ENCODE measurements around the gene CYB5R3.

CYB5R3 gene

DNA sequence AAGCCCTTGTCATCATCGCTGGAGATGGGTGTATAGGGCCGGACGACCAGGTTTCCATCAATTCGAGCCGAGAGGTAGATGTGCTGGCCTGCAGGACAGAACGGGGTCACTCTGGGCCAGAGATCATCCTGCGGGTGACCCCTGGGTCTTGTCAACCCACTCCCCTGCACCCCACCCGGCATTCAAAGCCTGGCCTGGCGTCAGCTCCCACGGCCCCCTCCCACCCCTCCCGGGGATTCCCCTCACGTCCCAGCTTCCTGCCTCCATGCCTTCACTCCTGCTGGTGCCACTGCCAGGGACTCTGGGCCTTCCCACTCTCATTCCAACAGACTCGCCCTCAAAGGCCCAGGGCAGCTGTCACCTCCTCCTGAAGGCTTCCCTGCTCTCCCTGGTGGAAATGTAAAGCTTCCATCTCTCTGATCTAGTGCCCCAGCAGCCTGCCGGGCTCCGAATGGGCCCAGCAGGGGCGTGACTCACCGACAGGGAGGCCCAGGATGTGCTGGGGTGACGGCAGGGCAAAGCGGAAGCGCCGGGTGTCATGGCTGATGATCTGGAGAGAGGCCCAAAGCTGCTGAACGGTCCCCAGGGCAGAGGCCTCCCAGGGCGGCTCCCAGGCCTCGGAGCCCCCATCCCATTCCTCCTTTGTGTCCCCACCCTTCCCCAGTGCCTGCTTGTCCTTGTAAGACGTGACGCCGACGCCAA lies 18.1 kb downstream of the CYB5R3 start:
- peak overlapping the region in 6 of 21 experiments; percentile 18 to 61 (median 44) for H3K27ac ChIP-seq

GRCh38 chr22:42630211-42630610 lies 19.0 kb downstream of the CYB5R3 start:
- Histone ChIP-seq H3K27ac (peak overlapping the region in 1 of 21 experiments; percentile 61), H3K4me3 (no peak overlapping the region)

More for the DNA sequence above, 18.1 kb downstream of the CYB5R3 start:
- no peak overlapping the region for H3K4me3 ChIP-seq

- Histone ChIP-seq H3K4me3 (no peak overlapping the region), H3K27ac (no peak overlapping the region)
Observed at GRCh38 chr22:42627981-42628380, 21.2 kb downstream of the CYB5R3 start.

DNA sequence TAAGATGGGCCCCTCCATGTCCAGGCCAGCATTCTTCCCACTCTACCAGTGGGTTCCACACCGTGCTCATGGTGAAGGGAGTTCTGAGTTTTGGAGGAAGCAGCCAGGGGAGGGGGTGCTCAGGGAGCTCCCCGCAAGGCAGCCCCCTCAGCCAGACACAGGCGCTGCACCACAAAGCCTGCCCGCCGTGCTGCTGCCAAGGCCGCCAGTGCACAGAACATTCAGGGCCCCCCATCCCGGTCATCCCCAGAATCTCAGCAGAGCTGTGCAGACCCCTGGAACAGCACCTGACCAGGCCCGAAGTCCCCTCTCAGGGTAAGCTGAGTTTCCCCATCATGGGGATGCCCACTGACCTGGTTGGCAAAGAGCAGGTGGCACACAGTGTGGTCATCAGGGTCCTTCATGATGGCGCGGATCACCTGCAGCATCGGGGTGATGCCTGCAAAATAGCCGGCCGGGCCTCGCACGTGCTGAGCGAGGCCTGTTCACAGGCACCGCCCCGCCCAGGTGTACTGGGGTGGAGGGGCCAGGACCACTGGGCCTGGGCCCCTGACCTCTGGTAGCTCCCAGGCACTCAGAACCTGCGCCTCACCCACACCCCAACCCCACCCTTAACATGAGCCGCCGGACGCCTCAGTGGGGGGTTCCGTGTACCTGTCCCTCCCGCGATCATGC lies 22.1 kb downstream of the CYB5R3 start:
- Histone ChIP-seq H3K27ac (no peak overlapping the region), H3K4me3 (no peak overlapping the region)

- H3K4me3 ChIP-seq = no peak overlapping the region
- no peak overlapping the region for H3K27ac ChIP-seq
Observed at GRCh38 chr22:42626431-42626830, 22.8 kb downstream of the CYB5R3 start.

GRCh38 chr22:42625416-42625815 lies 23.8 kb downstream of the CYB5R3 start:
- no peak overlapping the region for H3K27ac ChIP-seq
- H3K4me3 ChIP-seq = no peak overlapping the region

DNA sequence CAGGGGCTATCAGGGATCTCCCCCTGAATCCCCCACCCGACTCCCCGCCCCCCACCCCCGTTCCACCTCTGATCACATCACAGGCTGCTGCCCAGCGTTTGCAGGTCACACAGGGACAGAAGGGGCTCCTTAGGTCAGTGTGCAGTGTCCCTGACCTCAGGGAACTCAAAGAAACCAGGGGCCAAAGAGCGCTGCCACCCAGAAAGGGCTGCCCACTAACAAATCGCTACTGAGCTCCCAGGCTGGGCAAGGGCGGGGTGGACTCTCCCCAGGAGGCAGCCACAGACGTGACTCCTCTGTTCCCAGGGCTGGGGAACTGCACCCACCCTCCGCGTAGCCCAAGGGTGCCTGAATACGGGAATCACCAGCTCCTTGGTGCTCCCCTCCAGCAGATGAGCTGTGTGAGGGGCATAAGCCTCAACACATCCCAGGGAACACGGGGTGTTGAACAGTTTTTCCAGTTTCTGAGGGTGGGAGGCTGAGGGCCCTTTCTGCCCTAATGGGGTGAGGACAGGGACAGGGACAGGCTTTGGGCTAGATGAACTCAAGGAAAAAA lies 24.6 kb downstream of the CYB5R3 start:
- Histone ChIP-seq H3K4me3 (no peak overlapping the region), H3K27ac (peak overlapping the region in 7 of 21 experiments; percentile 0 to 66 (median 35))

- no peak overlapping the region for H3K4me3 ChIP-seq
- H3K27ac ChIP-seq = peak overlapping the region in 8 of 21 experiments; percentile 0 to 66 (median 37)
Observed at GRCh38 chr22:42623756-42624441, 25.3 kb downstream of the CYB5R3 start.

- peak overlapping the region in 4 of 21 experiments; percentile 29 to 65 (median 42) for H3K27ac ChIP-seq
- no peak overlapping the region for H3K4me3 ChIP-seq
Observed at GRCh38 chr22:42623301-42623751, 25.9 kb downstream of the CYB5R3 start.

DNA sequence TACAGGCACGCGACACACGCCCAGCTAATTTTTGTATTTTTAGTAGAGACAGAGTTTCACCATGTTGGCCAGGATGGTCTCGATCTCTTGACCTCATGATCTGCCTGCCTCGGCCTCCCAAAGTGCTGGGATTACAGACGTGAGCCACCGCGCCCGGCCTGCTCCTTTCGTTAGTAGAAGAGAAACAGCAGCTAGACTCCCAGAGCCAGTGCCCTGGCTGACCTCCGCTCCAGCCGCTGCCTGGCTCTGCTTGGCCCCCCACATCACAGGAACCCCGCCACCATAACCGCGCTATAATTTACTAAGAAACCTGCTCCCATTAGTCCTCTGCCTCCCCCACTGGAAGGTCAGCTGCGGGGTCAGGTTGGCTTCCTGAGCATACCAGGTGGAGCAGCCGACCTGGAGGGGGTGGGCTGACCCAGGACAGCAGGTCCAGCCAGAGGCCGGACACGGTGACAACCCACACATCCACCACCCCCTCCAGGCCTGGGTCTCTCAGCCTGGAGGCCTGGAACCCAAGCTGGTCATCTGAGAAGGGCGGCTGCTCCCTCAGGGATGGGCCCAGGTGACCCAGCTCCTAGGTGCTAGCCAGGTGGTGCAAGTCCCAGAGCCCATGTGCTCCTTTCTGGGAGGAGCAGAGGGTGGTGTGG lies 27.0 kb downstream of the CYB5R3 start:
- Histone ChIP-seq H3K27ac (peak overlapping the region in 10 of 21 experiments; percentile 2 to 74 (median 40)), H3K4me3 (no peak overlapping the region)

DNA sequence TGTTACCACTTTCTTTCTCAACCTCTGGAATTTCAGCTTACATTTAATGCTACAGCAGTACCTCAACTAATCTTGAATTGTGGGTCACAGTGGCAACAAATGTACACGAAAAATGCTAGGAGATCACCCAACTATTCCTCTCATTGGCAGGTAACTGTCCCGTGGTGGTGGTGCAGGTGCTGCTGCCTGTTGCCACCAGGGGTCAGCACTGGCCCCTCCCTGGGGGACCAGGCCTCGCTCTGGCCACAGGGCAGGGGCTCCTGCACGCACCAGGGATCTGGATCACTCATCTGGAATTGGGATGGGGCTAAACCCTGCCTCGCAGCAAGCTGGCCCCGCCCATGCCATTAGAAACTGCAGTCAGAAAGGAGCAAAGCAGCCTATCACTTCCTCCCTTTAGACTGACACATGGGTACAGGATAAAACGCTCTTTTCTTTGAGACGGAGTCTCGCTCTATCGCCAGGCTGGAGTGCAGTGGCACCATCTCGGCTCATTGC lies 27.6 kb downstream of the CYB5R3 start:
- no peak overlapping the region for H3K4me3 ChIP-seq
- peak overlapping the region in 9 of 21 experiments; percentile 2 to 74 (median 53) for H3K27ac ChIP-seq

DNA sequence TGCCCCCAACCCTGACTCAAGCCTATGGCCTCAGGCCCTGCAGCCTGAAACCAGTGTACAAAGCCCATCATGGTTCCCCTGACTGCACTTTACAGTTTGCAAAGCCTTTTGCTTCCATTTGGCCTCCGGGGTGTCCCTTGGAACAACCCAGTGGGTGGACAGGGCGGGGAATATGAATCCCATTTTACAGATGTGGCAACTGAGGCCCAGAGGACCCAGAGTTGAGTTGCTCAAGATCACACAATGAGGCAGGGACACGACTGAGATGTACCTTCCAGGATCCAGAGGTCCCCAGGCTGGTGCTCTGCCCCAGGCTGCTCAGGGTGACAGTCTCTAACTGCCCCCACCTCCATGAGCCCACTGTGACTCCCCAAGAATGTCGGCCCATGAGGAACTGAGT lies 29.1 kb downstream of the CYB5R3 start:
- no peak overlapping the region for H3K4me3 ChIP-seq
- peak overlapping the region in 5 of 21 experiments; percentile 6 to 57 (median 13) for H3K27ac ChIP-seq

- H3K4me3 ChIP-seq = no peak overlapping the region
- H3K27ac ChIP-seq = peak overlapping the region in 3 of 21 experiments; percentile 23 to 57 (median 24)
Observed at GRCh38 chr22:42619261-42620063, 29.7 kb downstream of the CYB5R3 start.

DNA sequence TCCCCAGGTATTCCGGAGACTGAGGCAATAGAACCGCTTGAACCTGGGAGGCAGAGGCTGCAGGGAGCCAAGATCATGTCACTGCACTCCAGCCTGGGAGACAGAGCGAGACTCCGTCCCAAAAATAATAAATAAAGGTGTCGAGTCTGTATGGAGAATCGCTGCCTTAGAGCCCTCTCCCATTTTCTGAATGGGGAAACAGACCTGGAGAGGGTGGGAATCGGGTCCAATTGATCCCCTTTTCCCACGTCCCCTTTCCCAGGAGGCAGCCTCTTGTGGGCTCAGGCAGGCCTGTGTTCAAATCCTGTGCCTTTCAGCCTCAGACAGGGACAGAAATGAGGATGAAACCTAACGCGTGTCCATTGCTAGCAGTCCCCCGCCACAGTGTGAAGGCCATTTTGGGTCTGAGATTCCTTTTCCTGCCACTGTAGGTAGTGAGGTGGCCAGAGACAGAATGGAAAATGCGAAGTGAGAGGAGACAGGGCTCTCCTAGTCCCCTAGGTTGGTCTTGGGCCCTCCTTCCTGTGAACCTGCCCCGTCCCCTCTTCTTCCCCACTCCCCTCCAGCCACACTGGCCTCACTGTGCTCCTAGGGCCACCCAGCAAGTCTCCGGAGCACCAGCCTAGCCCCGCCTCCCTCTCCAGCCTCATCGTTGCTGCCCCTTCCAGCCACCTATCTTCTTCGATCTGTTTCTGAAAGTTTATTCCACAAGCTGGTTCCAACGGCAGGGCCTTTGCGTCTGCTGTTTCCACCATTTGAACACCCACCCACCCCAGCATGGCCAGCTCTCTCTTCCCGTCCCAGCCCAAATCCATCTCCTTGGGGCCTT lies 31.8 kb downstream of the CYB5R3 start:
- H3K4me3 ChIP-seq = no peak overlapping the region
- H3K27ac ChIP-seq = peak overlapping the region in 8 of 21 experiments; percentile 2 to 95 (median 55)

DNA sequence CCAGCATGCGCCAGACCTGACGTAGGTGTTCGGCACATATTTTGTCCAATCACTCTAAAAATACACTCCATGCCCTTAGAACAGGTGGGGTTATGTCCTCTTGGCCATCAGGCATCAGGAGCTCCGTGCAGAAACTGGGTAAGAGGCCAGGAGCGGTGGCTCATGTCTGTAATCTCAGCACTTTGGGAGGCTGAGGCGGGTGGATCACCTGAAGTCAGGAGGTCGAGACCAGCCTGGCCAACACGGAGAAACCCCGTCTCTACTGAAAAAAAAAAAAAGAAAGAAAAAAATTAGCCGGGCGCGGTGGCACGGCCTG lies 33.4 kb downstream of the CYB5R3 start:
- Histone ChIP-seq H3K27ac (peak overlapping the region in 20 of 21 experiments; percentile 90 to 99 (median 98)), H3K4me3 (peak overlapping the region in 5 of 7 experiments; percentile 63 to 82 (median 80))

DNA sequence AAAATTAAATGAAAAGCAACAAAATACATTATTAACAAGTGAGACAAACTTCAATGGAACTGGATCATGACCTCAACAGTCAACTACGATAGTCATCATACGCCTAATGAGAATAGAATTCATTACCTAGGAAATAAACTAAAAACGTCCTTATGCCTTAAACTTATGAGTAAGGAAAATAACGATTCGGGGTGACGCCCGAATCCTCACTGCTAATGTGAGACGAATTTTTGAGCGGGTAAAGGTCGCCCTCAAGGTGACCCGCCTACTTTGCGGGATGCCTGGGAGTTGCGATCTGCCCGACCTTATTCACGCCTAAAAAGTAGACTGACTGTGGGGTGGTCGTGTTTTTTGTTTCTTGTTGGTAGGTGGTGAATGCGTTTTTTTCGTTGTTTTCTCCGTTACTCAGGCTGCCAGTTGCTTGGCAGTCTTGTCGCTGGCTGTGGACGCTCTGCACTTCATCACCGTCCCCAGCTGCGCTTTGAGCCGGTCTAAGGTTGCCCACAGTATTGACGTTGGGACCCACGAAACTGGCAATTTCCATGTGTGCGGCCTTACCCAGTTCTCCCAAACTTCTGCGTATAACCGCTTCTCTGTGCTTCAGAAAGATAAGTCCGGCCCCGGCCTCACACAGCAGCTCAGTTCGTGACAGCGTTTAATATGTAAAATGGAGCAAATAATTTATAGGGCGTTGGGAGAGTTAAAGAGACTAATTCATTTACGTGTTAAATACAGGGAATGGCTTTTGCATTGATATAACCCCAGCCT lies 33.9 kb downstream of the CYB5R3 start:
- H3K4me3 ChIP-seq = peak overlapping the region in 6 of 7 experiments; percentile 63 to 82 (median 79)
- H3K27ac ChIP-seq = peak overlapping the region in 20 of 21 experiments; percentile 90 to 99 (median 98)
